Cardiac muscle cell (in vitro differentiated cells and primary cell): ENCODE data around the gene BNC2. TPM values are rescaled to one million over a fixed set of nuclear protein-coding genes. Genes with fewer than 3 reads are reported as not detected.
"Not testable (repeated sequence)": the region's sequence is repeated elsewhere in the genome, so short reads cannot be mapped to it uniquely, and the experiment has no call there.

Source experiments
- DNase-seq, 2 donors: peaks; one replicate each; pipeline versions ENCODE4 v3.0.0 to v3.0.0-alpha.2; 2010 to 2017; ENCODE audit warnings: low read depth in 1 of 2, low spot score in 1 of 2
- H3K27ac ChIP-seq: fragments of 200-600 bp; sonication (generic); 2 replicates; pipeline ENCODE4 v1.5.1; 2016
- H3K27me3 ChIP-seq: fragments of 200-600 bp; sonication (generic); 2 replicates; pipeline ENCODE4 v1.6.0; 2016; ENCODE audit warnings: control low read depth
- H3K36me3 ChIP-seq: fragments of 200-600 bp; sonication (generic); 2 replicates; pipeline ENCODE4 v1.5.1; 2016; ENCODE audit warnings: control low read depth
- H3K4me1 ChIP-seq: fragments of 200-600 bp; sonication (generic); 2 replicates; pipeline ENCODE4 v1.8.1; 2017; ENCODE audit warnings: low read depth, mild to moderate bottlenecking, mixed run types
- H3K4me3 ChIP-seq: fragments of 200-600 bp; sonication (generic); 2 replicates; pipeline ENCODE4 v1.5.1; 2016; ENCODE audit warnings: mild to moderate bottlenecking
- H3K9me3 ChIP-seq: fragments of 200-600 bp; sonication (generic); 2 replicates; pipeline ENCODE4 v1.5.1; 2017; ENCODE audit warnings: low read depth, mild to moderate bottlenecking, control low read depth
- polyA plus RNA-seq: library from polyadenylated mRNA; unstranded; fragments of >200 nt; fragmentation: Nextera tagmentation; extraction: Ambion mirVana; gene quantifications from 2 replicates; pipeline ENCODE4 v1.2.1, GENCODE V29; 2016
- total RNA-seq: library from RNA; depleted of rRNA; stranded (reverse); fragments of >200 nt; gene quantifications from 2 replicates; pipeline ENCODE4 v1.2.3, GENCODE V29; 2016
- TF ChIP-seq, protein P1 (sequence below): IDR thresholded peaks from 2 replicates; pipeline ENCODE4 v1.5.1; 2012; ENCODE audit warnings: low read depth, mild to moderate bottlenecking, low read length

Gene BNC2
- total and polyA plus RNA-seq, 2 experiments from 2014 or later: 0.54 to 0.55 TPM

DNA sequence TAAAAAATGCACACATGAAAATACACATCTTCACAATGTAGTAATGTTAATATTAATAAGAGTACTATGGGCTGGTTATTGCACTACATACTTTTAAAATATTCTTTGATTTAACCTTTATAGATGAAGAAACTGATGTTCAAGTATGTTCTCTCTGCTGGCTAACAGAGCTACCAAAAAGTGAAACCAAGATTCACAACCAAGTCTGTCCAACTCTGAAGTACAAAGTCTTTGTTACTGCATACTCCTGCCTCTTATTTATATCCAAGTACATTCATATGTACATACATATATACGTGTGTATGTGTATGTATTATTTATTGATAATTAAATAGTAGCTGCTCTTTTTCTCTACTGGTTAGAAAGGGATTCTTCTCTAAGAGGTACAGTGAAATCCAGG lies 325.6 kb downstream of the BNC2 start:
- Histone ChIP-seq H3K4me1 (no peaks in the 10 kb centered on the region), H3K9me3 (no peaks in the 10 kb centered on the region), H3K36me3 (no peaks in the 10 kb centered on the region), H3K27me3 (peaks cover 34% of the 10 kb centered on the region), H3K4me3 (no peak overlapping the region), H3K27ac (no peak overlapping the region)
- TF ChIP-seq, protein P1, sequence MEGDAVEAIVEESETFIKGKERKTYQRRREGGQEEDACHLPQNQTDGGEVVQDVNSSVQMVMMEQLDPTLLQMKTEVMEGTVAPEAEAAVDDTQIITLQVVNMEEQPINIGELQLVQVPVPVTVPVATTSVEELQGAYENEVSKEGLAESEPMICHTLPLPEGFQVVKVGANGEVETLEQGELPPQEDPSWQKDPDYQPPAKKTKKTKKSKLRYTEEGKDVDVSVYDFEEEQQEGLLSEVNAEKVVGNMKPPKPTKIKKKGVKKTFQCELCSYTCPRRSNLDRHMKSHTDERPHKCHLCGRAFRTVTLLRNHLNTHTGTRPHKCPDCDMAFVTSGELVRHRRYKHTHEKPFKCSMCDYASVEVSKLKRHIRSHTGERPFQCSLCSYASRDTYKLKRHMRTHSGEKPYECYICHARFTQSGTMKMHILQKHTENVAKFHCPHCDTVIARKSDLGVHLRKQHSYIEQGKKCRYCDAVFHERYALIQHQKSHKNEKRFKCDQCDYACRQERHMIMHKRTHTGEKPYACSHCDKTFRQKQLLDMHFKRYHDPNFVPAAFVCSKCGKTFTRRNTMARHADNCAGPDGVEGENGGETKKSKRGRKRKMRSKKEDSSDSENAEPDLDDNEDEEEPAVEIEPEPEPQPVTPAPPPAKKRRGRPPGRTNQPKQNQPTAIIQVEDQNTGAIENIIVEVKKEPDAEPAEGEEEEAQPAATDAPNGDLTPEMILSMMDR: no peak
- no peak for DNase-seq

DNA sequence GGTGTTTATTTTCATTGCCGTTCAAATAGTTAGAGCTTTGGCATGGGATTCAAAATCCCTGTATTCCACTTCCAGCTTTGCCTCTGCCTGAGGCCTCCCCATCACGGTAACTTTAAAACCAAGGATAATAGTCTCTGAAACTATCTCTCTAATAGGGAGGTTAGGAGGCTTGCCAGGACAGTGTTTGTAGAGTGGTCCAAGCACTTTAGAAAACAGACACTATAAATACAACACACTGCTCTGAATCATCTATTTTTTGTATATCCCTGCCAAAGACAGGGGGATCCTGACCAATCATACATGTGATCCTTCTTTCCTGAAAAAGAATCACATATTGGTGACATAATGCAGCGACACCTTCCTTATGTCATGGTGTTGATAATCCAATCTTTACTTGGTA lies 326.8 kb downstream of the BNC2 start:
- no peaks in the 10 kb centered on the region for H3K4me1 ChIP-seq
- TF ChIP-seq, protein P1: no peak
- H3K36me3 ChIP-seq: no peaks in the 10 kb centered on the region
- H3K27ac ChIP-seq: no peak overlapping the region
- DNase-seq: no peak
- peaks cover 34% of the 10 kb centered on the region for H3K27me3 ChIP-seq
- H3K9me3 ChIP-seq: no peaks in the 10 kb centered on the region
- H3K4me3 ChIP-seq: no peak overlapping the region

DNA sequence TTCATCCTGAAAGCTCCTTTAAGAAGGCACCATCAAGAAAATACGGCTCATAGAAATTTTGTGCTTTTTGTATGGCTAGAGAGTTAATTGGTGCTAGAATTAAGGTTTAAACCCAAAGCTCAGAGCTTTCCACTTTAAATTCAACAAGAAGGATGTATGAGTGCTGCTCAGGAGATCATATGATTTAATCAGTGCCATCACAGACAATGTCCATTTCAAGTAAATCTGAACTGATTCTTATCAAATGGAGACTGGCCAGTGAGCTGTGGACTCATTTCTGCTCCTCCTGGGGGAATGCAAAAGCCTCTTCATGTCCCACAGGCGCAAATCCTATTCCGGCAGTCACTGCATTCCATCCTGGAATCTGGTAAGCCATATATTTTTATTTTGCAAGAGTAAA lies 327.2 kb downstream of the BNC2 start:
- Histone ChIP-seq H3K4me3 (no peak overlapping the region), H3K36me3 (no peaks in the 10 kb centered on the region), H3K27me3 (peaks cover 34% of the 10 kb centered on the region), H3K4me1 (no peaks in the 10 kb centered on the region), H3K27ac (no peak overlapping the region), H3K9me3 (no peaks in the 10 kb centered on the region)
- TF ChIP-seq, protein P1: no peak
- no peak for DNase-seq

DNA sequence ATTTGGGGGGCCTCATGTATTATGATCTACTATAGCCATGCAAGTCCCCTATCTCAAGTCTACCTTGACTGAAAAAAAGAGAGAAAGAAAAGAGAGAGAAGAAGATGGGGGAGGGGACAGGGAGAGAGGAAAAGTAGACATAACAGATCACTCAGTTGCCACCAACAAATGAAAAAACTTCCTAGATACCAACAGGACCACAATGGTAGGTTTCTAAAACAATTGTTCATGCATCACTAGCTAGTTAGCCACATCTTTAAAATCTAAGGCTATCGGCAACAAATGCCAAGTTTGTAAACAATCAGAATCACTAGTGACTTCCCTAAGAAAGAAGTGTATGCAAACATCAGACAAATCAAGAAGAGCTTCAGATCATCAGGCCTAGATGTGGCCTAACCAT lies 328.2 kb downstream of the BNC2 start:
- no peak for DNase-seq
- Histone ChIP-seq H3K27me3 (peaks cover 33% of the 10 kb centered on the region), H3K36me3 (no peaks in the 10 kb centered on the region), H3K27ac (no peak overlapping the region), H3K4me1 (no peaks in the 10 kb centered on the region), H3K4me3 (no peak overlapping the region), H3K9me3 (no peaks in the 10 kb centered on the region)
- TF ChIP-seq, protein P1: no peak

DNA sequence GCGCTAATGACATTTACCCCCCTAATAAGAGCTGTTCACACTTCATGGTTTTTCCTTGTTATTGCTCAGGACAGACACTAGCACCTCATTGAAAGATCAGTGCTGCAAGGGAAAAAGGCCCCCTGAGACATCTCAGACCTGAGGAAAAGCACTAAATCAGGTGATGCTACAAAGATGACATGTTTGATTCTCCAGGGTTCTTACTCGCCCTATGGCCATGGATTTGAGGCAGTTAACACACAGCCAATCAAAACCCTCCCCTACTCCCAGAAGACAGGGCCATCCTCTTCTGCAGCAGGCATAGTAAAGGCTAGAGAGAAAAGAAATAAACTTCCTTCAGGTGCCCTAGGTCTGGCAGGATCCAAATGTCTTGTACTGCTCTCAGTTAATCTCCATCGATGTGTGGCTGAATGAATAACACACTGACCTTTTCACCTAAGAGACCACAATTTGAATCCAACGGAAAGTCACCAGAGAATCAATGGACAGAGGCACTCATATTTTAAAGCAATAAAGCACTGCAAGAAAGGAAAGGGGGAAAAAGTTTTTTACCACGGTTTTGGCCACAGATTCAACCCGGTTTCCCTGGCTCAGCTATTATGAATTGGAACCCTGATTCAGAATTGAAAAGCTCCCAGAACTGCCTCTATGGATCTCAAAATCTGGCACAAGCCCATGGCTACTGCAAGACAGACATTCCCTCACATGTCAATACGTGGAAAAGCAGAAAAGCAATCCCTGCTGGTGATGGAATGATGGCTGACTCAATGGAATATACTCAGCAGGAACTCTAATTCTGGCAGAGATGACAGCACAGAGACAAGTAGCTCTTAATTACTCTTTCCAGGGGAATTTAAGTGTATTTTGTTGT lies 329.5 kb downstream of the BNC2 start:
- no peak for DNase-seq
- no peaks in the 10 kb centered on the region for H3K4me1 ChIP-seq
- TF ChIP-seq, protein P1: no peak
- no peaks in the 10 kb centered on the region for H3K9me3 ChIP-seq
- peaks cover 21% of the 10 kb centered on the region for H3K27me3 ChIP-seq
- no peaks in the 10 kb centered on the region for H3K36me3 ChIP-seq
- H3K4me3 ChIP-seq: no peak overlapping the region
- H3K27ac ChIP-seq: no peak overlapping the region

DNA sequence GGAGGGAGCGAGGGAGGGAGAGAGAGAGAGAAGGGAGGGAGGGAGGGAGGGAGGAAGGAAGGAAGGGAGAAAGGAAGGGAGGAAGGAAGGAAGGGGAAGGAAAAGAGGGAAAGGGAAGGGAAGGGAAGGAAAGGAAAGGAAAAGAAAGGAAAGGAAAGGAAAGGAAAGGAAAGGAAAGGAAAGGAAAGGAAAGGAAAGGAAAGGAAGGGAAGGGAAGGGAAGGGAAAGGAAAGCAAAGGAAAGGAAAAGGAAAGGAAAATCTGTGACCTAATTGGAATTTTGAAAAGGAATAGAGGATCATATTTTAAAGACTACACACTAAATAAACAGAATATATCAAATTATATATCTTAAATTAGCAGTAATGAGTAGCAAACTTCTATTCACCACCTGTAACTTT lies 330.8 kb downstream of the BNC2 start:
- not testable (repeated sequence) for H3K4me1 ChIP-seq, H3K27ac ChIP-seq, DNase-seq, H3K4me3 ChIP-seq, H3K9me3 ChIP-seq, H3K36me3 ChIP-seq
- peaks cover 17% of the 10 kb centered on the region for H3K27me3 ChIP-seq
